Measurements from ENCODE around the gene RGS18.

DNA sequence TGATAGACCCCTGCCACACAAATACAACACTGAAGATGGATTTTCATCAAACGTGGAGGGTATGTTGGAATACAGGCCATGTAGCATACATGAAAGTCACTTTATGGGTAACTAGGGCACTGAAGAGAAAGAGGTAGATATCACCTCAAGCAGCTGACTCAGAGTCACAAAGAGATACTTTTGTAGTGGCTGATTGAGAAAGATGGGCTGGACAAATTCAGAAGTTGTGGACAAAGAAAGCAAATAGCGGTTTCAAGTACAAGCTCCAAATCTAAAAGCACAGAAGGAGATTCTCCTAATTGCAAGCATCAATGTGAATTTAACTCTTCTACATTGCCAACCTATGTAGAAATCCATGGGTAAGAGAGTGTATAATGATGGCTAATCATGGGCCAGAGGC, 35.0 kb upstream of the RGS18 start:
- no peak for TF ChIP-seq CTCF (conservative IDR thresholded peaks at IDR 0.05; ENCODE audit: low read length)
- TF ChIP-seq EZH2phosphoT487 (IDR thresholded peaks at IDR 0.05; ENCODE audit: borderline replicate concordance, low read depth, low read length) = no peak
